ENCODE results near the gene LRP1.

LRP1 gene

GRCh38 chr12:57162553-57163125, 34.4 kb downstream of the LRP1 start:
- Histone ChIP-seq H3K4me1 (ENCODE audit: control insufficient read depth, low read length) (peaks cover 13% of the 10 kb centered on the region), H3F3A (ENCODE audit: control insufficient read depth, insufficient read depth) (no peaks in the 10 kb centered on the region), H3K27me3 (ENCODE audit: control insufficient read depth, low read length) (no peaks in the 10 kb centered on the region), H3K9me3 (ENCODE audit: control insufficient read depth, insufficient read depth, low read length) (no peaks in the 10 kb centered on the region), H3K4me3 (ENCODE audit: low read length) (no peak overlapping the region), H3K79me2 (ENCODE audit: control insufficient read depth, low read length) (no peaks in the 10 kb centered on the region), H3K27ac (ENCODE audit: low read depth, low read length) (no peak overlapping the region), H3K36me3 (ENCODE audit: control insufficient read depth, low read length) (no peaks in the 10 kb centered on the region), H3K4me2 (ENCODE audit: low read length) (peak overlapping the region; percentile 27; the same call in 1 of the 2 replicates), H4K20me1 (ENCODE audit: control insufficient read depth, insufficient read depth, low read depth, low read length) (no peaks in the 10 kb centered on the region), H3K9me2 (replicated peaks; ENCODE audit: control insufficient read depth, low read length) (no peaks in the 10 kb centered on the region)
- TF ChIP-seq CTCF (IDR thresholded peaks at IDR 0.05; ENCODE audit: low read depth, low read length, poor library complexity, severe bottlenecking): no peak
- TF ChIP-seq EZH2phosphoT487 (IDR thresholded peaks at IDR 0.05; ENCODE audit: borderline replicate concordance, low read length): no peak

GRCh38 chr12:57164454-57164853, 36.2 kb downstream of the LRP1 start:
- Histone ChIP-seq H3K9me2 (replicated peaks; ENCODE audit: control insufficient read depth, low read length) (no peaks in the 10 kb centered on the region), H3K27me3 (ENCODE audit: control insufficient read depth, low read length) (no peaks in the 10 kb centered on the region), H3K9me3 (ENCODE audit: control insufficient read depth, insufficient read depth, low read length) (no peaks in the 10 kb centered on the region), H3F3A (ENCODE audit: control insufficient read depth, insufficient read depth) (no peaks in the 10 kb centered on the region), H3K4me2 (ENCODE audit: low read length) (no peak overlapping the region), H3K4me1 (ENCODE audit: control insufficient read depth, low read length) (peaks cover 32% of the 10 kb centered on the region), H3K79me2 (ENCODE audit: control insufficient read depth, low read length) (no peaks in the 10 kb centered on the region), H3K4me3 (ENCODE audit: low read length) (no peak overlapping the region), H3K27ac (ENCODE audit: low read depth, low read length) (no peak overlapping the region), H3K36me3 (ENCODE audit: control insufficient read depth, low read length) (no peaks in the 10 kb centered on the region), H4K20me1 (ENCODE audit: control insufficient read depth, insufficient read depth, low read depth, low read length) (no peaks in the 10 kb centered on the region)
- TF ChIP-seq CTCF (IDR thresholded peaks at IDR 0.05; ENCODE audit: low read depth, low read length, poor library complexity, severe bottlenecking): no peak
- TF ChIP-seq EZH2phosphoT487 (IDR thresholded peaks at IDR 0.05; ENCODE audit: borderline replicate concordance, low read length): no peak

- Histone ChIP-seq H3F3A (ENCODE audit: control insufficient read depth, insufficient read depth) (no peaks in the 10 kb centered on the region), H3K36me3 (ENCODE audit: control insufficient read depth, low read length) (no peaks in the 10 kb centered on the region)
Measured at GRCh38 chr12:57164966-57165625, 36.8 kb downstream of the LRP1 start.

More at GRCh38 chr12:57164966-57165625, 36.8 kb downstream of the LRP1 start:
- Histone ChIP-seq H3K4me2 (ENCODE audit: low read length) (no peak overlapping the region), H3K79me2 (ENCODE audit: control insufficient read depth, low read length) (no peaks in the 10 kb centered on the region), H3K9me2 (replicated peaks; ENCODE audit: control insufficient read depth, low read length) (no peaks in the 10 kb centered on the region), H3K4me3 (ENCODE audit: low read length) (no peak overlapping the region), H4K20me1 (ENCODE audit: control insufficient read depth, insufficient read depth, low read depth, low read length) (no peaks in the 10 kb centered on the region), H3K9me3 (ENCODE audit: control insufficient read depth, insufficient read depth, low read length) (no peaks in the 10 kb centered on the region), H3K27ac (ENCODE audit: low read depth, low read length) (no peak overlapping the region), H3K27me3 (ENCODE audit: control insufficient read depth, low read length) (no peaks in the 10 kb centered on the region), H3K4me1 (ENCODE audit: control insufficient read depth, low read length) (peaks cover 33% of the 10 kb centered on the region)
- TF ChIP-seq EZH2phosphoT487 (IDR thresholded peaks at IDR 0.05; ENCODE audit: borderline replicate concordance, low read length) (no peak), CTCF (IDR thresholded peaks at IDR 0.05; ENCODE audit: low read depth, low read length, poor library complexity, severe bottlenecking) (no peak)

All from DOHH2 (cell line).